Measurements from ENCODE around the gene ENPP6.

ENPP6 gene

DNA sequence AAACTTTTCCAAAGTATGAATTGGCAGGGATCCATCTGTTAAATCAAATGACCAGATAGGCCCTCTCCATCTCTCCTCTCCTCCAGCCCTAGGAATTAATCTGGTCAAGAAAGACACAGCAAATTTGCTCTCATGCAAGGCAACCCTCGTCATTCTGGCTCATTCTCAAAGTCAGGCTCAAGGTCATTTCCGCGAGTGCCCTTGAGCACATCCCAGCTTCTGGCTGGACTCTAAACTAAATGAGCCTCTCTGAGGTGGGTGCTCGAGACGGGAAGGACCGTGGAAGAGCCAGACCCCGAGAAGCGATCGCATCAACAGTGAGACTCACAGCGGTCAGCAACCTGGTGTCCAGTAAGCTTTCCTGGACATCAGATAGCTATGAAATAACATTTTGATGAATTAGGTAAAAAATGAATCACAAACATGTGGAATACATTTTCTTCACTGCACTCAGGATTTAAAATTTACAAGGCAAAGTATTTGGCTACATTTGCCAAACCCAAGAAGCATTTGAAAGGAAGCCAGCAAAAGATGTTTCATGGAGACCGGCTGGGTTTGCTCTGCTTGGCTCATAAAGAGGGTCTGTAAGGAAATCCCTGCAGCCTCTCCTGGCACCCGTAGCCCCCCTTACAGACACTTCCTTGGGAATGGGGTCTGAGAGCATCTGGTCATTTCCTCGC is 121.0 kb downstream of the ENPP6 start:
- DNase-seq (ENCODE audit: extremely low read depth, low read depth): peak; percentile 2
- TF ChIP-seq, protein P1, sequence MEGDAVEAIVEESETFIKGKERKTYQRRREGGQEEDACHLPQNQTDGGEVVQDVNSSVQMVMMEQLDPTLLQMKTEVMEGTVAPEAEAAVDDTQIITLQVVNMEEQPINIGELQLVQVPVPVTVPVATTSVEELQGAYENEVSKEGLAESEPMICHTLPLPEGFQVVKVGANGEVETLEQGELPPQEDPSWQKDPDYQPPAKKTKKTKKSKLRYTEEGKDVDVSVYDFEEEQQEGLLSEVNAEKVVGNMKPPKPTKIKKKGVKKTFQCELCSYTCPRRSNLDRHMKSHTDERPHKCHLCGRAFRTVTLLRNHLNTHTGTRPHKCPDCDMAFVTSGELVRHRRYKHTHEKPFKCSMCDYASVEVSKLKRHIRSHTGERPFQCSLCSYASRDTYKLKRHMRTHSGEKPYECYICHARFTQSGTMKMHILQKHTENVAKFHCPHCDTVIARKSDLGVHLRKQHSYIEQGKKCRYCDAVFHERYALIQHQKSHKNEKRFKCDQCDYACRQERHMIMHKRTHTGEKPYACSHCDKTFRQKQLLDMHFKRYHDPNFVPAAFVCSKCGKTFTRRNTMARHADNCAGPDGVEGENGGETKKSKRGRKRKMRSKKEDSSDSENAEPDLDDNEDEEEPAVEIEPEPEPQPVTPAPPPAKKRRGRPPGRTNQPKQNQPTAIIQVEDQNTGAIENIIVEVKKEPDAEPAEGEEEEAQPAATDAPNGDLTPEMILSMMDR (IDR thresholded peaks at IDR 0.05; ENCODE audit: low read depth, low read length, missing control alignments): no peak
- no peak overlapping the region for H3K4me3 ChIP-seq (replicated peaks; ENCODE audit: low read depth, low read length)

DNA sequence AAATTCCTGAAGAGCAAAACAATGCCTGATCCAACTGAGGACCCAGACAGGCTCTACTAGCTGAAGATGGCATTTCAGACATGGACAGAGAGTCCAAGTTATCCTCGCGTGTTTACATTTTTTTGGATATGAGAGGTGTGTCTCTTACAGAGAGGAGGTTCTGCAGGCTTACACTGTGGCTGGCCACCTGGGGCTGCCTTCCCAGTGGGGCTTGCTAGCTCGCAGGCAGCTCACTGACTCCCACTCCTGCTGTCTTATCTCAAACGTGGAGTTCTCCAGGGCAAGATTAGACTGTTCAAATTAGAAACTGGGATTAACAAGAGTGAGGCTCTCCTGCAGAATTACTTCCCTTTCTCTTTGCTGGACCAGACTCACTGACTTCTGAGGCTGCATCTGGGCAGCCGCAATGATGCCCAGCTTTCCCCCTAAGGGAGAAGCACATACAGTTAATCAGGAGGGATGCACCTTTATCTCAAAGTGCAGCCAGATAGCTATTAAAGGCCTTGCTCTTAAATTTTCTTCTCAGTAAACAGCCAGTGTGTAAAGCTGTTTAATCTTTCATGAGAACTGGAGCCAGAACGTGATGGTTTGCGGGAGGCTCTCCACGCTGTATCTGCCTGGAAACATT is 123.0 kb downstream of the ENPP6 start:
- no peak for DNase-seq (ENCODE audit: extremely low read depth, low read depth)
- TF ChIP-seq, protein P1 (IDR thresholded peaks at IDR 0.05; ENCODE audit: low read depth, low read length, missing control alignments): no peak
- no peak overlapping the region for H3K4me3 ChIP-seq (replicated peaks; ENCODE audit: low read depth, low read length)

GRCh38 chr4:184091986-184092385 is 125.7 kb downstream of the ENPP6 start:
- DNase-seq (ENCODE audit: extremely low read depth, low read depth): no peak
- H3K4me3 ChIP-seq (replicated peaks; ENCODE audit: low read depth, low read length): no peak overlapping the region
- TF ChIP-seq, protein P1 (IDR thresholded peaks at IDR 0.05; ENCODE audit: low read depth, low read length, missing control alignments): no peak

- H3K4me3 ChIP-seq (replicated peaks; ENCODE audit: low read depth, low read length): no peak overlapping the region
- DNase-seq (ENCODE audit: extremely low read depth, low read depth): no peak
- TF ChIP-seq, protein P1 (IDR thresholded peaks at IDR 0.05; ENCODE audit: low read depth, low read length, missing control alignments): no peak
Observed at GRCh38 chr4:184090571-184090970, 127.1 kb downstream of the ENPP6 start.

DNA sequence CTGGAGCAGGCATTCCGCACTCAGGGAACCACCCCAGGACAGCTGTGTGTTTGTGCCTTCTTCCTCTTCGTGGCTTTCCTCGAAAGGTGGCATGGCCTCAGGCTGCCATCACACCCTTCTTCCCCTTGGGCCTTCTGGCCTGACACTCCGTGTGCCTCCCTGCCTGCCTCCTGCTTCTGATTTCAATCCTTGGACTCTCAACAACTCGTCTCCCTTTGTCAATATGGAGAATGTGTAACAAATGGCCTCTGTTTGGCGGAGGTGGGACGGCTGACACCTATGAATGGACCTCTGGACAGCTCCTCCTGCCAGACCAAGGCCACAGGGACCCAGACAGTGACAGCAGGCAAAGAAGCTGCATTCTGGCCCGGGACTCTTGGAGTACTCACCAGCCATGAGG is 137.0 kb downstream of the ENPP6 start:
- no peak overlapping the region for H3K4me3 ChIP-seq (replicated peaks; ENCODE audit: low read depth, low read length)
- DNase-seq (ENCODE audit: extremely low read depth, low read depth): no peak
- TF ChIP-seq, protein P1 (IDR thresholded peaks at IDR 0.05; ENCODE audit: low read depth, low read length, missing control alignments): no peak

GRCh38 chr4:184074677-184075388 is 142.8 kb downstream of the ENPP6 start:
- DNase-seq (ENCODE audit: extremely low read depth, low read depth): no peak
- no peak overlapping the region for H3K4me3 ChIP-seq (replicated peaks; ENCODE audit: low read depth, low read length)
- TF ChIP-seq, protein P1 (IDR thresholded peaks at IDR 0.05; ENCODE audit: low read depth, low read length, missing control alignments): no peak
